DOHH2 (cell line): Measurements from ENCODE around the gene ALG12.
"Not testable (repeated sequence)": the region's sequence is repeated elsewhere in the genome, so short reads cannot be mapped to it uniquely, and the experiment has no call there.

Source experiments
- H3F3A ChIP-seq: fragments of 200-600 bp; sonication (generic), shearing (Covaris generic); 2 replicates; pipeline ENCODE4 v1.6.0; 2016; ENCODE audit warnings: antibody characterized with exemption, mild to moderate bottlenecking; ENCODE audit not compliant: control insufficient read depth, insufficient read depth
- H3K27ac ChIP-seq: fragments of 200-600 bp; sonication (generic); 2 replicates; pipeline ENCODE4 v1.5.1; 2014; ENCODE audit warnings: low read depth, mild to moderate bottlenecking, low read length, moderate library complexity
- H3K27me3 ChIP-seq: fragments of 200-600 bp; sonication (generic); 2 replicates; pipeline ENCODE4 v1.6.1; 2014; ENCODE audit warnings: mild to moderate bottlenecking, low read length, mixed read lengths; ENCODE audit not compliant: control insufficient read depth
- H3K36me3 ChIP-seq: fragments of 200-600 bp; sonication (generic); 2 replicates; pipeline ENCODE4 v1.6.1; 2014; ENCODE audit warnings: mild to moderate bottlenecking, low read length, moderate library complexity, mixed read lengths; ENCODE audit not compliant: control insufficient read depth
- H3K4me1 ChIP-seq: fragments of 200-600 bp; sonication (generic); 2 replicates; pipeline ENCODE4 v1.6.1; 2014; ENCODE audit warnings: mild to moderate bottlenecking, low read length, mixed read lengths; ENCODE audit not compliant: control insufficient read depth
- H3K4me2 ChIP-seq: fragments of 200-600 bp; sonication (generic); 2 replicates; pipeline ENCODE4 v1.6.0; 2014; ENCODE audit warnings: mild to moderate bottlenecking, low read length, moderate library complexity
- H3K4me3 ChIP-seq: fragments of 200-600 bp; sonication (generic); 2 replicates; pipeline ENCODE4 v1.5.1; 2014; ENCODE audit warnings: mild to moderate bottlenecking, low read length, mixed read lengths
- H3K79me2 ChIP-seq: fragments of 200-600 bp; sonication (generic); 2 replicates; pipeline ENCODE4 v1.6.1; 2014; ENCODE audit warnings: mild to moderate bottlenecking, low read length, mixed read lengths; ENCODE audit not compliant: control insufficient read depth
- H3K9me2 ChIP-seq: fragments of 200-600 bp; sonication (generic); replicated peaks from 2 replicates; pipeline ENCODE4 v1.6.1; 2014; ENCODE audit warnings: mild to moderate bottlenecking, low read length, mixed read lengths; ENCODE audit not compliant: control insufficient read depth
- H3K9me3 ChIP-seq: fragments of 200-600 bp; sonication (generic); 2 replicates; pipeline ENCODE4 v1.6.1; 2014; ENCODE audit warnings: antibody characterized with exemption, low read length, mixed read lengths; ENCODE audit not compliant: control insufficient read depth, insufficient read depth
- H4K20me1 ChIP-seq: fragments of 200-600 bp; sonication (generic); 2 replicates; pipeline ENCODE4 v1.6.0; 2014; ENCODE audit warnings: low read depth, mild to moderate bottlenecking, antibody characterized with exemption, low read length, moderate library complexity; ENCODE audit not compliant: control insufficient read depth, insufficient read depth
- EZH2phosphoT487 ChIP-seq: fragments of 200-600 bp; sonication (generic); IDR thresholded peaks from 2 replicates; pipeline ENCODE4 v1.6.1; 2017; ENCODE audit warnings: borderline replicate concordance, mild to moderate bottlenecking, antibody characterized with exemption, low read length, moderate library complexity, mixed read lengths
- TF ChIP-seq, protein P1 (sequence below): fragments of 200-600 bp; sonication (generic); IDR thresholded peaks from one replicate; pipeline ENCODE4 v1.5.1; 2014; ENCODE audit warnings: antibody characterized with exemption, mild to moderate bottlenecking, low read depth, low read length; ENCODE audit not compliant: poor library complexity, severe bottlenecking

ALG12 gene

DNA sequence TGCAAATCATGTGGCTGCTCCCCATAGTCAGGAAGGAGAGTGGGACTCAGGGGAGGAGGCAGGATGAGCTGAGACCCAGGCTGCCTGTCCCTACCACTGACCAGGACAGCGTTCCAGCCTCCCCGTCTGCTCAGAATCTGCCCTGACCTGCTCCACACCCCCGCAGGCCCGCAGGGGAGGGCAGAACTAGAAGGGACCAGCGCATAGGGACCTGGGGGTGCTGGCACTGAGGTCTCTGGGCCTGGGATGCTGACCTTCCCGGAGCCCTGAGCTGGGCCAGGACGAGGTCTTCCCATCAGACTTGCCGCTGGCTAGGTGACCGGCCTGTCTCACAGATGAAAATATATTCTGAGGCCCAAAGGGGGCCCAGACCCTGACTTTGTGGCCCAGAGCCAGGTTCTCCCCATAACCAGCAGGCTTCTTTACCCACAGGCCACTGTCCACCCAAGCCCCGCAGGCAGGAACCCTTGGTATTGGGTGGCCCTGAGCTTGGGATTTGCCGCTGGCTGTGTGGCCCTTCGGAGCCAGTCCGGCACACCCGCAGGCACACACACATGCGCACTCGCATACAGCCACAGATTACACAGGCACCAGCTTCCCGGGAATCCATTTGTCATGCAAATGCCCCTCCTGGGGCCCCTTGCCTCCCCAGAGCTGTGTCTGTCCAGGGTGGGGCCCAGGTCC lies 28.5 kb upstream of the ALG12 start:
- no peaks in the 10 kb centered on the region for H4K20me1 ChIP-seq
- no peaks in the 10 kb centered on the region for H3K9me2 ChIP-seq
- H3K27me3 ChIP-seq: no peaks in the 10 kb centered on the region
- no peak overlapping the region for H3K27ac ChIP-seq
- peaks cover 11% of the 10 kb centered on the region for H3F3A ChIP-seq
- H3K9me3 ChIP-seq: no peaks in the 10 kb centered on the region
- H3K4me2 ChIP-seq: no peak overlapping the region
- H3K4me3 ChIP-seq: no peak overlapping the region
- H3K79me2 ChIP-seq: no peaks in the 10 kb centered on the region
- no peaks in the 10 kb centered on the region for H3K36me3 ChIP-seq
- peaks cover 40% of the 10 kb centered on the region for H3K4me1 ChIP-seq
- no peak for TF ChIP-seq EZH2phosphoT487
- TF ChIP-seq, protein P1, sequence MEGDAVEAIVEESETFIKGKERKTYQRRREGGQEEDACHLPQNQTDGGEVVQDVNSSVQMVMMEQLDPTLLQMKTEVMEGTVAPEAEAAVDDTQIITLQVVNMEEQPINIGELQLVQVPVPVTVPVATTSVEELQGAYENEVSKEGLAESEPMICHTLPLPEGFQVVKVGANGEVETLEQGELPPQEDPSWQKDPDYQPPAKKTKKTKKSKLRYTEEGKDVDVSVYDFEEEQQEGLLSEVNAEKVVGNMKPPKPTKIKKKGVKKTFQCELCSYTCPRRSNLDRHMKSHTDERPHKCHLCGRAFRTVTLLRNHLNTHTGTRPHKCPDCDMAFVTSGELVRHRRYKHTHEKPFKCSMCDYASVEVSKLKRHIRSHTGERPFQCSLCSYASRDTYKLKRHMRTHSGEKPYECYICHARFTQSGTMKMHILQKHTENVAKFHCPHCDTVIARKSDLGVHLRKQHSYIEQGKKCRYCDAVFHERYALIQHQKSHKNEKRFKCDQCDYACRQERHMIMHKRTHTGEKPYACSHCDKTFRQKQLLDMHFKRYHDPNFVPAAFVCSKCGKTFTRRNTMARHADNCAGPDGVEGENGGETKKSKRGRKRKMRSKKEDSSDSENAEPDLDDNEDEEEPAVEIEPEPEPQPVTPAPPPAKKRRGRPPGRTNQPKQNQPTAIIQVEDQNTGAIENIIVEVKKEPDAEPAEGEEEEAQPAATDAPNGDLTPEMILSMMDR: no peak

DNA sequence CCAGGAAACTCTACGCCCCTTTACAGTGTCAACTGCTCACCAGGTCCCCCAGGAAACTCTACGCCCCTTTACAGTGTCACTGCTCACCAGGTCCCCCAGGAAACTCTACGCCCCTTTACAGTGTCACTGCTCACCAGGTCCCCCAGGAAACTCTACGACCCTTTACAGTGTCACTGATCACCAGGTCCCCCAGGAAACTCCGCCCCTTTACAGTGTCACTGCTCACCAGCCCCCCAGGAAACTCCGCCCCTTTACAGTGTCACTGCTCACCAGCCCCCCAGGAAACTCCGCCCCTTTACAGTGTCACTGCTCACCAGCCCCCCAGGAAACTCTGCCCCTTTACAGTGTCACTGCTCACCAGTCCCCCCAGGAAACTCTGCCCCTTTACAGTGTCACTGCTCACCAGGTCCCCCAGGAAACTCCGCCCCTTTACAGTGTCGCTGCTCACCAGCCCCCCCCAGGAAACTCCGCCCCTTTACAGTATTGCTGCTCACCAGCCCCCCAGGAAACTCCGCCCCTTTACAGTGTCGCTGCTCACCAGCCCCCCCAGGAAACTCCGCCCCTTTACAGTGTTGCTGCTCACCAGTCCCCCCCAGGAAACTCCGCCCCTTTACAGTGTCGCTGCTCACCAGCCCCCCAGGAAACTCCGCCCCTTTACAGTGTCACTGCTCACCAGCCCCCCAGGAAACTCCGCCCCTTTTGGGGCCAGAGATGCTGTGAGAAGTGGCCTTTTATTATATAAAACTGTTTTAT lies 27.0 kb upstream of the ALG12 start:
- H3K4me3 ChIP-seq, H3K79me2 ChIP-seq, H3K9me2 ChIP-seq, H3K27me3 ChIP-seq, H4K20me1 ChIP-seq, H3K9me3 ChIP-seq, H3K36me3 ChIP-seq: not testable (repeated sequence)
- peak overlapping the region; percentile 53 for H3K4me2 ChIP-seq
- H3F3A ChIP-seq: peaks cover 11% of the 10 kb centered on the region
- peaks cover 27% of the 10 kb centered on the region for H3K4me1 ChIP-seq
- peak overlapping the region; percentile 64 for H3K27ac ChIP-seq

DNA sequence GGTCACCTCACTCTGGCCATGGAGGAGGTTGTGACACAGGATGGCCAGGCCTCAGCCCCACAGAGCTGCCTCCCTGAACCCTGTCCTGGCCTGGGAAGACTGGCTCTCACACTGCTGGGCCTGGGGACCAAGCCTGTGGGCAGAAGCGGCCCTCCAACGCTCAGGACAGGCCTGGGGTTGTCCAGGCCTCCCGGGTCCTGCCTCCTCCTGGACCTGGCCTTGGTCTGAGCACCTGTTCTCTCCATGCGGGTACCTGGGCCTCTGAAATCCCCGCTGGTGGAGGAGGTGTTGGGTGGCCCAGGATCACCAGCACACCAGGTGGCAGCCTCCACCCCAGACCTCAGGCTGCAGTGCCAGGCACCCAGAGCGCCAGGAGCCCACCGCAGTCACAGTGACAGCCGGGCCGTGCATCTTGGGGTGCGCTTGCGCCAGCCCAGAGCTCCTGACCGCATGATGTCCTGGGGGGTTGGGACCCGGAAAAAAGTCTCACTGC lies 26.2 kb upstream of the ALG12 start:
- H4K20me1 ChIP-seq: no peaks in the 10 kb centered on the region

More for the DNA sequence above, 26.2 kb upstream of the ALG12 start:
- Histone ChIP-seq H3F3A (peaks cover 11% of the 10 kb centered on the region), H3K4me1 (peaks cover 27% of the 10 kb centered on the region), H3K36me3 (no peaks in the 10 kb centered on the region), H3K79me2 (no peaks in the 10 kb centered on the region), H3K9me3 (no peaks in the 10 kb centered on the region), H3K4me3 (no peak overlapping the region), H3K27ac (peak overlapping the region; percentile 64; the same call in 1 of the 2 replicates), H3K4me2 (no peak overlapping the region), H3K27me3 (no peaks in the 10 kb centered on the region), H3K9me2 (no peaks in the 10 kb centered on the region)
- no peak for TF ChIP-seq EZH2phosphoT487
- TF ChIP-seq, protein P1: no peak
